Spleen (tissue), 11 donors: ENCODE measurements around the gene DUS1L. TPM values are rescaled to one million over a fixed set of nuclear protein-coding genes. Genes with fewer than 3 reads are reported as not detected.

Experiments used
- DNase-seq: peaks from one replicate; pipeline ENCODE4 v3.0.0-alpha.2; 2020
- H3K27ac ChIP-seq, 8 donors: fragments of 200-600 bp; sonication (generic) in 7 of 8; 1 replicate in 4 of 8; 2 replicates in 4 of 8; pipeline versions ENCODE4 v1.5.0 to v1.8.0; 2016 to 2021; ENCODE audit warnings: inconsistent platforms in 4 of 8, mild to moderate bottlenecking in 4 of 8, moderate library complexity in 1 of 8
- H3K27me3 ChIP-seq, 7 donors: fragments of 200-600 bp; sonication (generic) in 6 of 7; replicated peaks in 1 of 7; 1 replicate in 4 of 7; 2 replicates in 3 of 7; pipeline versions ENCODE4 v1.5.0 to v1.8.0; 2016 to 2021; ENCODE audit warnings: inconsistent platforms in 3 of 7, mild to moderate bottlenecking in 1 of 7
- H3K36me3 ChIP-seq, 6 donors: fragments of 200-600 bp; sonication (generic) in 5 of 6; 1 replicate in 4 of 6; 2 replicates in 2 of 6; pipeline versions ENCODE4 v1.5.0 to v1.8.0; 2016 to 2021; ENCODE audit warnings: inconsistent platforms in 2 of 6
- H3K4me1 ChIP-seq, 6 donors: fragments of 200-600 bp; sonication (generic) in 5 of 6; 1 replicate in 3 of 6; 2 replicates in 3 of 6; pipeline versions ENCODE4 v1.5.0 to v1.8.0; 2016 to 2021; ENCODE audit warnings: inconsistent platforms in 3 of 6
- H3K4me3 ChIP-seq, 8 donors: fragments of 200-600 bp; sonication (generic) in 7 of 8; 1 replicate in 4 of 8; 2 replicates in 4 of 8; pipeline versions ENCODE4 v1.5.0 to v1.8.0; 2016 to 2021; ENCODE audit warnings: inconsistent platforms in 4 of 8, mild to moderate bottlenecking in 4 of 8, moderate library complexity in 2 of 8
- H3K9me3 ChIP-seq, 8 donors: fragments of 200-600 bp; sonication (generic) in 7 of 8; 1 replicate in 4 of 8; 2 replicates in 4 of 8; pipeline versions ENCODE4 v1.5.0 to v1.8.0; 2016 to 2021; ENCODE audit warnings: inconsistent platforms in 4 of 8
- CTCF ChIP-seq, 11 experiments: fragments of 200-600 bp in 7 of 11; fragments of 450-650 bp in 4 of 11; sonication (generic) in 4 of 11; IDR thresholded peaks in 8 of 11; conservative IDR thresholded peaks in 3 of 11; 1 replicate in 7 of 11; 2 replicates in 4 of 11; pipeline versions ENCODE4 v1.4.0 to v1.8.0; 2016 to 2021; ENCODE audit warnings: antibody characterized with exemption in 11 of 11, inconsistent platforms in 4 of 11, mild to moderate bottlenecking in 1 of 11
- POLR2A ChIP-seq, 3 donors: fragments of 450-650 bp; IDR thresholded peaks; one replicate each; pipeline ENCODE4 v1.5.1; 2017; ENCODE audit warnings: antibody characterized with exemption in 3 of 3, mild to moderate bottlenecking in 1 of 3
- POLR2AphosphoS5 ChIP-seq, 3 donors: sonication (generic); formaldehyde crosslinking; IDR thresholded peaks; one replicate each; pipeline ENCODE4 v1.5.1; 2017; ENCODE audit warnings: antibody characterized with exemption in 3 of 3
- WGBS, 5 donors: extraction: QIAGEN DNeasy Blood & Tissue Kit in 3 of 5; methylation state at CpG; one replicate each; pipeline versions ENCODE4 v1.1.5 to v1.1.7; 2013 to 2018; 5-methylcytosine and 5-hydroxymethylcytosine counted together
- intact Hi-C: fragments of 100-400 bp; cut with DNase I; formaldehyde crosslinking; loops from one replicate; pipeline ENCODE4 v1.15.0; 2023; ENCODE audit warnings: low total_unique reads
- polyA plus RNA-seq, 3 donors: library from polyadenylated mRNA; stranded (reverse); fragments of 200-250 nt; gene quantifications; one replicate each; pipeline ENCODE4 v1.2.1, GENCODE V29; 2013
- total RNA-seq, 7 donors: library from RNA; depleted of rRNA in 3 of 7; stranded (reverse); fragments of >200 nt in 3 of 7; fragmentation: NEBNext Ultra II Directional in 4 of 7; extraction: Animal tissue kit (Norgen Biotek cat#: 25700) in 4 of 7; gene quantifications; one replicate each; pipeline versions ENCODE4 v1.1.0 to v1.2.1, GENCODE V29; 2016 to 2021
- donor health status: healthy with polysubstance abuse.
- donor health status: DM: no; HTN: no; CAD: no; lungs with moderate emphysema.
- donor health status: DM: no; HTN: no; CAD: no.
- donor health status: Bipolar disorder and iron deficiency.
- donor health status: healthy.
- donor health status: DM: no; HTN: no; CAD: no.
- donor health status: DM: yes; HTN: yes; CAD: no.

The DUS1L gene
- total and polyA plus RNA-seq, 10 donors, result 76.4 to 174 (median 103) TPM

- peaks cover 8 to 13% (median 11%) of the 10 kb centered on the region in 6 donors for H3K4me1 ChIP-seq
- no peaks in the 10 kb centered on the region for H3K9me3 ChIP-seq
- H3K27ac ChIP-seq, result no peak overlapping the region
- no peaks in the 10 kb centered on the region for H3K36me3 ChIP-seq
- no peak overlapping the region for H3K4me3 ChIP-seq
- intact Hi-C loops, result no loop called here
- no peak for DNase-seq
- H3K27me3 ChIP-seq, result no peaks in the 10 kb centered on the region
- TF ChIP-seq POLR2AphosphoS5 (IDR thresholded peaks at IDR 0.05) (no peak), POLR2A (IDR thresholded peaks at IDR 0.05) (no peak), CTCF (IDR thresholded peaks at IDR 0.05 in 8 of 11, conservative IDR thresholded peaks at IDR 0.05 in 3 of 11) (no peak)
Measured at GRCh38 chr17:82070611-82071010, 5.0 kb upstream of the DUS1L start.

- H3K36me3 ChIP-seq, result peaks cover 0 to 40% (median 32%) of the 10 kb centered on the region in 6 donors
- H3K27me3 ChIP-seq, result no peaks in the 10 kb centered on the region
- peak; percentile 86 for DNase-seq
- H3K4me1 ChIP-seq, result peaks cover 17 to 47% (median 34%) of the 10 kb centered on the region in 6 donors
- H3K4me3 ChIP-seq, result peak overlapping the region; percentile 73 to 96 (median 91)
- no peaks in the 10 kb centered on the region for H3K9me3 ChIP-seq
- TF ChIP-seq POLR2AphosphoS5 (IDR thresholded peaks at IDR 0.05), result no peak
- TF ChIP-seq POLR2A (IDR thresholded peaks at IDR 0.05), result no peak
- TF ChIP-seq CTCF (IDR thresholded peaks at IDR 0.05 in 8 of 11, conservative IDR thresholded peaks at IDR 0.05 in 3 of 11), result no peak
- WGBS, 5 donors, result 1 to 2% (median 1%) methylated on average over 23 to 47 of the region's 47 CpGs
- H3K27ac ChIP-seq, result peak overlapping the region in 7 of 8 donors; percentile 88 to 94 (median 91)
- intact Hi-C loops, result no loop called here
Measured at GRCh38 chr17:82065193-82065637, 389 bp downstream of the DUS1L start.

- TF ChIP-seq POLR2AphosphoS5 (IDR thresholded peaks at IDR 0.05), result no peak
- no peak for TF ChIP-seq CTCF (IDR thresholded peaks at IDR 0.05 in 8 of 11, conservative IDR thresholded peaks at IDR 0.05 in 3 of 11)
- no peak for TF ChIP-seq POLR2A (IDR thresholded peaks at IDR 0.05)
- peak overlapping the region in 7 of 8 donors; percentile 88 to 94 (median 91) for H3K27ac ChIP-seq
- DNase-seq, result no peak
- H3K9me3 ChIP-seq, result no peaks in the 10 kb centered on the region
- intact Hi-C loops, result no loop called here
- no peaks in the 10 kb centered on the region for H3K27me3 ChIP-seq
- peaks cover 0 to 46% (median 38%) of the 10 kb centered on the region in 6 donors for H3K36me3 ChIP-seq
- WGBS, 5 donors, result 41 to 57% (median 51%) methylated on average over 17 to 36 of the region's 36 CpGs
- H3K4me3 ChIP-seq, result peak overlapping the region; percentile 73 to 96 (median 91)
- H3K4me1 ChIP-seq, result peaks cover 17 to 51% (median 35%) of the 10 kb centered on the region in 6 donors
Measured at GRCh38 chr17:82064433-82065192, 991 bp downstream of the DUS1L start.
